Measurements from ENCODE around the gene C1QTNF4. TPM values are rescaled to one million over a fixed set of nuclear protein-coding genes. Genes with fewer than 3 reads are reported as not detected.
"Not testable (repeated sequence)": the region's sequence is repeated elsewhere in the genome, so short reads cannot be mapped to it uniquely, and the experiment has no call there.

The C1QTNF4 gene
- total RNA-seq, result 0.22 and 0.40 TPM in 2 replicates

- no peak for DNase-seq (ENCODE audit: low read depth in 2 of 2)
These were observed at the start of gene C1QTNF4 for GRCh38 chr11:47593934-47594855. Gene C1QTNF4, minus strand, starts transcription at chr11:47594411. Its CDS starts 3,601 bp downstream, at chr11:47590810.

GRCh38 chr11:47642099-47642855 is 48.1 kb upstream of the C1QTNF4 start, which contains the start of gene MTCH2:
Gene MTCH2, minus strand, starts transcription at chr11:47642559. Its CDS starts 94 bp downstream, at chr11:47642465.
- DNase-seq (ENCODE audit: low read depth in 2 of 2), result peak; percentile 98 to 99

- DNase-seq (ENCODE audit: low read depth in 2 of 2), result peak; percentile 16 to 25
These were observed 47.4 kb upstream of the C1QTNF4 start for GRCh38 chr11:47641600-47642098.

DNA sequence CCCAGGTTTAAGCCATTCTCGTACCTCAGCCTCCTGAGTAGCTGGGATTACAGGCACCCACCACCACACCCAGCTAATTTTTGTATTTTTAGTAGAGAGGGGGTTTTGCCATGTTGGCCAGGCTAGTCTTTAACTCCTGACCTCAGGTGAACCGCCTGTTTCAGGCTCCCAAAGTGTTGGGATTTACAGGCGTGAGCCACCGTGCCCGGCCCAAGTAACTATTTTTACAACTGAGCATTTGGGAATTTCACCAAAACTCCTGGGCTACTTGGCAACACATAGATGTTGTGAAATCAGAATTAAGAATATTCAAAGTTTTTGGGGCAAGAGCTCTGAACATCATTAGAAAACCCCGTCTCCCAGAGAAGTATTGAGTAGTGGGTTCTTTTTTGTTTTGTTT is 46.3 kb upstream of the C1QTNF4 start:
- not testable (repeated sequence) for DNase-seq (ENCODE audit: low read depth in 2 of 2)

DNA sequence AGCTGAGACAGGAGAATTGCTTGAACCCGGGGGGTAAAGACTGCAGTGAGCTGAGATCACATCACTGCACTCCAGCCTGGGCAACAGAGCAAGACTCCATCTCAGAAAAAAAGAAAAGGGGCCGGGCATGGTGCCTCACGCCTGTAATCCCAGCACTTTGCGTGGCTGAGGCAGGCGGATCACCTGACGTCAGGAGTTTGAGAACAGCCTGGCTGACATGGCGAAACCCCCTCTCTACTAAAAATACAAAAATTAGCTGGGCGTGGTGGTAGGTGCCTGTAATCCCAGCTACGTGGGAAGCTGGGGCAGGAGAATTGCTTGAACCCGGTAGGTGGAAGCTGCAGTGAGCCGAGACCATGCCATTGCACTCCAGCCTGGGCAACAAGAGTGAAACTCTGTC is 42.1 kb upstream of the C1QTNF4 start:
- DNase-seq (ENCODE audit: low read depth in 2 of 2), result not testable (repeated sequence)

GRCh38 chr11:47631473-47631872 is 37.3 kb upstream of the C1QTNF4 start:
- peak in 1 of 2 donors; percentile 28 for DNase-seq (ENCODE audit: low read depth in 2 of 2)

DNA sequence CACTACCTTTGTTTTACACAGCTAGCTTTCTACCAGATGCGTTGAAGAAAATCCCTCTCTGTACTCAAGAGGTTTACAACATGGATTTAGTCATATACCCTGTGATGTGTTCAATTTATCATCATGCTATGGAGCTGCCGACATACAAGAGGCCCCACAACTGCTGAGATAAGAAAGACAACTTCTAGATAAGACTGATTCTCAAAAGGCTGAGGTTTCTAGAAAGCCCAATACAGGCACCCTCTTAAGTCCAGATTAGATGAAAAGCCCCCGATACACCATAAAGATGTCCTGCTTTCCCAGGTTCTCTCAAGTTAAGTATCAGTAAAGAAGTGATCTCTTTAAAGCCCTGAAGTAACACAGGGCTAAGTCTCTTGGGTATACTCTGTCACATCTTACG is 33.8 kb upstream of the C1QTNF4 start:
- no peak for DNase-seq (ENCODE audit: low read depth in 2 of 2)

- DNase-seq (ENCODE audit: low read depth in 2 of 2), result no peak
These were observed 32.0 kb upstream of the C1QTNF4 start for GRCh38 chr11:47626234-47626633.

DNA sequence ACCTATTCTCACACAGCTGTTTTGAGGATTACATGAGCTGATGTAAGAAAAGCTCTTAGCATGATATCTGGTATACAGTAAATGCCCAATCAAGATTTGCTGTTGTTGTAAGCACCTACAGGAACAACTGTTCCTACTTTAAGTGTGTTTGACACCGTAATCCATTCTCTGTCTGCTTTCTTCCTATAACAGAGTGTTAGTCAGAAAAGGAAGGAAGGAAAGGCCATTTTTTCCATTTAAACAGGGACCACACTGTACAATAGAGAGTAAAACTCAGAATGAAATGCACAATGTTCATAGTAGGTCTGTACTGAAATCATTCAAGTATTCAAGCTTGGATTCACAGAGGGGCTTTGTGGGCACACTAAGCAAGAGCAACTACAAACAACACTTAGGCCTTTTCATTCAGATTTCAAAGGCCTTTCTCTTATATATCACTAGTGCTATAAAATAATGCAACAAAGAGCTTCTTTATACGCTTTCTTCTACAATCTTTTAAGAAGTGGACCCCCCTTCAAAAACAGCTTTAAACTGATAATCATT is 26.7 kb upstream of the C1QTNF4 start:
- peak; percentile 31 to 61 for DNase-seq (ENCODE audit: low read depth in 2 of 2)

- DNase-seq (ENCODE audit: low read depth in 2 of 2), result peak in 1 of 2 donors; percentile 40
These were observed 23.2 kb upstream of the C1QTNF4 start for GRCh38 chr11:47617417-47617809.

DNA sequence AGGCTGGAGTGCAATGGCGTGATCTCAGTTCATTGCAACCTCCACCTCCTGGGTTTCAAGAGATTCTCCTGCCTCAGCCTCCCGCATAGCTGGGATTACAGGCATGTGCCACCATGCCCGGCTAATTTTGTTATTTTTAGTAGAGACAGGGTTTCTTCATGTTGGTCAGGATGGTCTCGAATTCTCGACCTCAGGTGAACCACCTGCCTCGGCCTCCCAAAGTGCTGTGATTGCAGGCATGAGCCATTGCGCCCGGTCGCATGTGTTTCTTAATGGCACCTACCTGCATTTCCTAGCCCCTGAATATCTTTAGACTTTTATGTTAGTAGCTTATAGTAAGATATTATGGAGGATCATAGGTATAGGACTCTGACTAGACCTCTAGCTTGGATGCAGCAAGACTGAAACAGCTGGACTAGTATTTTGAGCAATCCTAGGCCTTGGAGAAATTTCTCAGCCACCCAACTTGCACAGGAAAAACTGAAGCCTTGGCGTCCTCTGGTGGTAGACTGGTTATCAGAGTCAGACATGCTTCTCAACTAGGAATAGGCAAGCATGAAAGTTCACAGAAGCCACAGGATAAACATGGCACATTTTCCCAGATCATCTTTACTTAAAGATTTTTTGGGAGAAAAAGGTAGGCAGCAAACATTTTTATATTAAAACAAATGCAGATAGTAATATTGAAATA is 22.7 kb upstream of the C1QTNF4 start:
- peak; percentile 74 to 80 for DNase-seq (ENCODE audit: low read depth in 2 of 2)

GRCh38 chr11:47615249-47615648 is 21.0 kb upstream of the C1QTNF4 start:
- no peak for DNase-seq (ENCODE audit: low read depth in 2 of 2)

DNA sequence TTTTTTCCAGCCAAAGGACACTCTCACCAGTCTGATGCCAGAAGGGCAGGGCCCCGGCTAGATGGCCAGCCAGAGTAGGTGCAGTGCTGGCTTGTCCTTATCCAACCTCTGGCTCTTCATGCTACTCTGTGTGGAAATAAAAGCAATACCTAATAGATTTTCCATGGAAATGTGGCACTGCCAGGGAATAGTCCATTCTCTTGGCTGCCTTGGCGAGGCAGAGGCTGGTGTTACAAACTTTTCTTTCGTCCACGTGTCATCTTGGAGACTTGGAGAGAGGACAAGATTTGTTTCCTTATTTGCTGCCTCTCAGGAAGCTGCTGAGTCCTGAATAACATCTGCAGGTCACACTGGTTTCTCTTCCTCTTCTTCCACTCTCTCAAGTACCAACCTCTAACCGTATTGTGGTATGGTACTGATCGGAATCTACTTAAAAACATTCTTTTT is 17.2 kb upstream of the C1QTNF4 start:
- no peak for DNase-seq (ENCODE audit: low read depth in 2 of 2)

- no peak for DNase-seq (ENCODE audit: low read depth in 2 of 2)
These were observed 15.5 kb upstream of the C1QTNF4 start for GRCh38 chr11:47609675-47610074.

DNA sequence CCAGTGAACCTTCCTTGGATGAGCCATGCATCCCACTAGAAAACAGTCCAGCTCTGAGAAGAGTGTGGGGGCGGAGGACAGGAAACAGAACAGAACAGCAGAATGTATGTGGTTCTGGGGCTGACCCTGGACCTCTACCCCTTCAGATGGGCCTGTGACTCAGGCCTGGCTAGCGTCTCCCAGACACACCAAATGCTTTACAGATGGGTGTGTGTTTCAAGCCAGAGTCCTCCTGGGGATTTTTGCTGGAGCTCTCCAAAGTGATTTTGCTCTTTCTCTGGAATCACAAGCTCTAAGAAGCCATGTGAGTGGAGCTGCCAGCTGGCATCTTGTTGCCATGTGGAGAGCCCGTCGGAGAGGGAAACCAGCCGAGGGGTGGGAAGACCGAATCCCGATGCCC is 13.2 kb upstream of the C1QTNF4 start:
- DNase-seq (ENCODE audit: low read depth in 2 of 2), result peak in 1 of 2 donors; percentile 43

DNA sequence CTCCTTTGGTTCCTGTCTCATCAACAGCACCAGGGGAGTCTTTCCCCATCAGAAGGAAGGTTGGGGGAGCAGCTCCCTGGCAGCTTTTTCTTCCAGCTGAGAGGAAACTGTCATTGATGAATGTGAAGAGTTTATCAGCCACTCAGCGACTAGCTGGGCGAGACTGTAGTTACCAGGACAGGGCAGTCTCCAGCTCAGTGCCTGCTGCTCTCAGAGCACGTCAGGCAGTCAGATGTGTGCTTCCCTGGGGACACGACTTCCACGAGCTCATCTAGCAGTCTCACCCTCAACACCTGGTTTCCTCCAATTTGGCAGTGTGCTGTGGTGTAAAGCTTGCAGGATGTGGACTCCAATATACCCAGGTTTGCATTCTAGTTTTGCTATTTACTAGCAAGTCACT is 12.5 kb upstream of the C1QTNF4 start:
- DNase-seq (ENCODE audit: low read depth in 2 of 2), result no peak

- DNase-seq (ENCODE audit: low read depth in 2 of 2), result no peak
These were observed 11.7 kb upstream of the C1QTNF4 start for GRCh38 chr11:47605921-47606320.

DNA sequence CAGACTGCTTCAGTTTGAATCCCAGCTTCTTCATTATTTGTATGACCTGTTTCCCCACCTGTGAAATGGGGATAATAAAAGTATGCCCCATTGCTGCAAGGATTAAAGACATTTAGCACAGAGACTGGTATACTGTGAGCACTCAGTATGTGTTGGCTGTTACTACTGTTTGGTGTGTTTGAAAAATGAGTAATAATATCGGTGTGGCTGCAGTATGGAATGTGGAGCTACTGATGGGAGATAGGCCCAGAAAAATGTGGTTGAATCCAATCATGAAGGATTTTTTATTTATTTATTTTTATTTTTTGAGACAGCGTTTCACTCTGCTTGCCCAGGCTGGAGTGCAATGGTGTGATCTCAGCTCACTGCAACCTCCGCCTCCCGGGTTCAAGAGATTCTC is 9.1 kb upstream of the C1QTNF4 start:
- DNase-seq (ENCODE audit: low read depth in 2 of 2), result no peak

DNA sequence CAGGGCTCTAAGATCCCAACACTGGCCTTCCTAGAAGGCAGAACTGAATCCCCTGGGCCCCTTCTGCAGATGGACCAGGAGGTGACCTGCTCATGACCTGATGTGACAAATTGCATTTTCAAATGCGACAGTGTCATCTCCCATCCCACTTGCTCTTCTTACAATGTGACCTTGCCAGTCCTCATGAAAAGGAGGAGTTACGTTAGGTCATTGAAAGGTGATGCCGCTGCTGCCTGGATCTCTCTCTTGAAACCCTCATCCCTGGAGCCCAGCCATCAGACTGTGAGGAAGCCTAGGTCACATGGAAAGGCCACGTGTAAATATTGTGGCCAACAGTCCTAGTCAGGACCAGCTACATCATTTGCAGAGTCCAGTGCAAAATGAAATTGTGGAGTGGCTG is 5.7 kb upstream of the C1QTNF4 start:
- no peak for DNase-seq (ENCODE audit: low read depth in 2 of 2)

DNA sequence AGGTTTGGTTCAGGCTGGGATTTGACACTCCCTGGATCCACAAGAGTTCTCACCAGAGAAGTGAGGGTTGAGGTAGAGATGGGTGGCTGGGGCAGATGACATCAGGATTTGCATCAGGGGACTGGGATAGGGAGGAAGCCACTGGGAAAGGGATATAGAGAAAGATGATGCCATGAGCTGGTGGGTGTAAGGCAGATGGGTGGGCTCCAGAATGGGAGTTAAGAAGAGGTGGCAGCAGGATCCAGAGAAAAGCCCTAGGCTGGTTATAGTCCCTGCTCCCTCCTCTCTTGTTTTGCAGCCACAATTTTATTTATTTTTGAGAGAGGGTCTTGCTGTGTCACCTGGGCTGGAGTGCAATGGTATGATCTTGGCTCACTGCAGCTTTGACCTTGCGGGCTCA is 1.8 kb upstream of the C1QTNF4 start:
- no peak for DNase-seq (ENCODE audit: low read depth in 2 of 2)

- DNase-seq (ENCODE audit: low read depth in 2 of 2), result no peak
These were observed 818 bp upstream of the C1QTNF4 start for GRCh38 chr11:47595029-47595428.
